GM12878 (cell line): ENCODE results near the gene TCF15. TPM values are rescaled to one million over a fixed set of nuclear protein-coding genes. Genes with fewer than 3 reads are reported as not detected.
A peak's percentile ranks its signal among the peaks of the same experiment; 100 is the strongest.

ENCODE experiments used
- ATAC-seq: fragments of 200-7000 bp; cut with Tn5 transposase; 3 replicates; pipeline ENCODE4 v1.9.1; 2020; ENCODE audit warnings: mild to moderate bottlenecking, moderate library complexity
- BruUV-seq: library from RNA; stranded (reverse); fragments of 400-500 nt; replicated peaks from 2 replicates; lab custom pipeline; 2021; lab: Mats Ljungman, UMichigan
- CTCF ChIA-PET: fragments of 300-600 bp; sonication (Branson Sonifier 250); formaldehyde crosslinking; extraction: SDS; loops from one replicate; lab custom pipeline; 2021; ENCODE audit warnings: inconsistent platforms; lab: Yijun Ruan, JAX
- POLR2A ChIA-PET: fragments of 350-600 bp; formaldehyde crosslinking; extraction: SDS; loops from one replicate; lab custom pipeline; 2021; ENCODE audit warnings: inconsistent platforms; lab: Charles Lee
- RAD21 ChIA-PET: fragments of 300-600 bp; sonication (Branson Sonifier 250); formaldehyde crosslinking; loops from one replicate; lab custom pipeline; 2023; ENCODE audit warnings: antibody characterized with exemption; ENCODE audit not compliant: unreplicated experiment; lab: Charles Lee
- SMC1A ChIA-PET: fragments of 300-600 bp; sonication (Branson Sonifier 250); formaldehyde crosslinking; loops from one replicate; lab custom pipeline; 2023; ENCODE audit not compliant: unreplicated experiment, uncharacterized antibody; lab: Charles Lee
- DNase-seq: peaks from one replicate; pipeline ENCODE4 v3.0.0-alpha.2; 2011; ENCODE audit warnings: low read depth, low spot score
- FAIRE-seq: peaks from 3 replicates; lab custom pipeline; 2011; peaks lifted over from hg19 to GRCh38; lab: Jason Lieb, UNC
- H2AFZ ChIP-seq: 2 replicates; pipeline ENCODE4 v1.6.0; 2011; ENCODE audit warnings: low read depth, low read length, control low read depth; ENCODE audit not compliant: control insufficient read depth
- H3K27ac ChIP-seq: 2 replicates; pipeline ENCODE4 v1.5.1; 2011; ENCODE audit warnings: control low read depth; ENCODE audit not compliant: control insufficient read depth, insufficient read depth
- H3K27me3 ChIP-seq, 2 experiments: replicated peaks in 1 of 2; 2 replicates each; pipeline versions ENCODE4 v1.6.0 to v1.6.1; 2011; ENCODE audit warnings: low read length in 1 of 2; ENCODE audit not compliant: control insufficient read depth in 2 of 2, insufficient read depth in 2 of 2
- H3K36me3 ChIP-seq, 2 experiments: 2 replicates each; pipeline ENCODE4 v1.5.1; 2011; ENCODE audit warnings: low read length in 1 of 2; ENCODE audit not compliant: control insufficient read depth in 2 of 2, insufficient read depth in 2 of 2
- H3K4me1 ChIP-seq: 2 replicates; pipeline ENCODE4 v1.6.1; 2011; ENCODE audit warnings: mild to moderate bottlenecking, low read length, moderate library complexity, mixed read lengths; ENCODE audit not compliant: control insufficient read depth, insufficient read depth
- H3K4me2 ChIP-seq: 2 replicates; pipeline ENCODE4 v1.6.0; 2011; ENCODE audit warnings: control low read depth; ENCODE audit not compliant: control insufficient read depth, insufficient read depth
- H3K4me3 ChIP-seq: fragments of 200-600 bp; sonication (generic); 2 replicates; pipeline ENCODE4 v1.5.1; 2016
- H3K79me2 ChIP-seq: 2 replicates; pipeline ENCODE4 v1.6.0; 2011; ENCODE audit warnings: low read length; ENCODE audit not compliant: control insufficient read depth, insufficient read depth
- H3K9ac ChIP-seq: 2 replicates; pipeline ENCODE4 v1.8.0; 2011; ENCODE audit warnings: low read length, control low read depth, mixed read lengths; ENCODE audit not compliant: control insufficient read depth, insufficient read depth
- H3K9me3 ChIP-seq: replicated peaks from 3 replicates; pipeline ENCODE4 v1.5.1; 2011; ENCODE audit warnings: mild to moderate bottlenecking, low read length; ENCODE audit not compliant: control insufficient read depth, insufficient read depth
- H4K20me1 ChIP-seq: 2 replicates; pipeline ENCODE4 v1.6.0; 2011; ENCODE audit not compliant: control insufficient read depth, insufficient read depth
- BHLHE40 ChIP-seq, 2 experiments: fragments of 450-650 bp in 1 of 2; IDR thresholded peaks; 2 replicates each; pipeline ENCODE4 v1.6.1; 2011 to 2017; ENCODE audit warnings: low read depth in 2 of 2, borderline replicate concordance in 1 of 2, improper control_type of control experiment in 1 of 2, low read length in 1 of 2, mild to moderate bottlenecking in 1 of 2
- CEBPB ChIP-seq, 2 experiments: fragments of 150-350 bp in 1 of 2; IDR thresholded peaks; 2 replicates each; pipeline ENCODE4 v1.6.1; 2012 to 2014; ENCODE audit warnings: low read depth in 2 of 2, low read length in 2 of 2, borderline replicate concordance in 1 of 2, inconsistent platforms in 1 of 2
- CEBPZ ChIP-seq: fragments of 150-350 bp; IDR thresholded peaks from 2 replicates; pipeline ENCODE4 v1.6.1; 2016; ENCODE audit warnings: low read depth, low read length
- CHD4 ChIP-seq: fragments of 200-600 bp; sonication (generic); IDR thresholded peaks from 2 replicates; pipeline ENCODE4 v1.6.1; 2016; ENCODE audit warnings: mild to moderate bottlenecking
- DPF2 ChIP-seq: fragments of 450-650 bp; IDR thresholded peaks from 2 replicates; pipeline ENCODE4 v1.6.1; 2017; ENCODE audit warnings: mild to moderate bottlenecking
- HDAC6 ChIP-seq: fragments of 200-600 bp; sonication (generic); IDR thresholded peaks from one replicate; pipeline ENCODE4 v1.8.0; 2017; ENCODE audit warnings: antibody characterized with exemption; ENCODE audit not compliant: unreplicated experiment
- HDGF ChIP-seq: fragments of 450-650 bp; IDR thresholded peaks from 2 replicates; pipeline ENCODE4 v1.6.1; 2016; ENCODE audit warnings: antibody characterized with exemption
- KDM1A ChIP-seq: fragments of 200-600 bp; sonication (generic); IDR thresholded peaks from 2 replicates; pipeline ENCODE4 v1.6.1; 2016; ENCODE audit warnings: borderline replicate concordance
- NFYB ChIP-seq: IDR thresholded peaks from 2 replicates; pipeline ENCODE4 v1.6.1; 2011; ENCODE audit warnings: low read depth, mild to moderate bottlenecking, low read length, improper control_type of control experiment, moderate library complexity; ENCODE audit not compliant: insufficient read depth
- POLR2A ChIP-seq: IDR thresholded peaks from 2 replicates; pipeline ENCODE4 v1.6.1; 2011; ENCODE audit warnings: low read depth, mild to moderate bottlenecking, low read length
- RUNX3 ChIP-seq: IDR thresholded peaks from 2 replicates; pipeline ENCODE4 v1.6.1; 2012; ENCODE audit warnings: low read length, inconsistent platforms
- SIX5 ChIP-seq: IDR thresholded peaks from 2 replicates; pipeline ENCODE4 v1.6.1; 2011; ENCODE audit warnings: mild to moderate bottlenecking, low read depth, low read length, moderate library complexity; ENCODE audit not compliant: severe bottlenecking
- SKIL ChIP-seq: fragments of 450-650 bp; IDR thresholded peaks from 2 replicates; pipeline ENCODE4 v1.6.1; 2017; ENCODE audit warnings: mild to moderate bottlenecking, low read depth, inconsistent platforms; ENCODE audit not compliant: poor library complexity, severe bottlenecking
- SRF ChIP-seq, 2 experiments: IDR thresholded peaks; 2 replicates each; pipeline ENCODE4 v1.6.1; 2011; ENCODE audit warnings: low read depth in 2 of 2, low read length in 2 of 2, mild to moderate bottlenecking in 1 of 2, moderate library complexity in 1 of 2
- STAT3 ChIP-seq: IDR thresholded peaks from 2 replicates; pipeline ENCODE4 v1.6.1; 2011; ENCODE audit warnings: low read depth, low read length, improper control_type of control experiment
- ZNF622 ChIP-seq: fragments of 450-650 bp; IDR thresholded peaks from 2 replicates; pipeline ENCODE4 v1.6.1; 2017; ENCODE audit warnings: mild to moderate bottlenecking, inconsistent platforms
- ZZZ3 ChIP-seq: IDR thresholded peaks from 2 replicates; pipeline ENCODE4 v1.6.1; 2011; ENCODE audit warnings: low read depth; ENCODE audit not compliant: control insufficient read depth, insufficient read length
- WGBS: methylation state at CpG from one replicate; pipeline ENCODE4 v1.1.6; 2016; ENCODE audit warnings: low lambda C conversion rate; ENCODE audit not compliant: insufficient replicate concordance, insufficient coverage; ENCODE audit errors: missing lambda C conversion rate; 5-methylcytosine and 5-hydroxymethylcytosine counted together
- in situ Hi-C: fragments of 300-500 bp; cut with MboI; formaldehyde crosslinking; loops from 9 replicates; pipeline ENCODE4 v1.14.3; 2018; ENCODE audit warnings: mixed read lengths
- intact Hi-C: fragments of 100-400 bp; cut with micrococcal nuclease; formaldehyde crosslinking; loops from one replicate; pipeline ENCODE4 v1.14.2; 2022; ENCODE audit not compliant: unreplicated experiment
- polyA plus RNA-seq, 11 experiments: library from polyadenylated mRNA; depleted of rRNA in 4 of 11; unstranded in 6 of 11; stranded (reverse) in 5 of 11; fragments of >200 nt; fragmentation: Nextera tagmentation in 4 of 11; fragmentation: Illumina TruSeq in 1 of 11; extraction: Ambion mirVana in 4 of 11; extraction: Trizol in 1 of 11; gene quantifications; 1 replicate in 1 of 11; 2 replicates in 10 of 11; pipeline versions ENCODE4 v1.2.1 to v1.2.3, GENCODE V29; 2011 to 2016; ENCODE audit warnings: inconsistent platforms in 2 of 11, missing spikeins in 2 of 11, low read depth in 1 of 11
- total RNA-seq, 4 experiments: library from RNA; depleted of rRNA in 3 of 4; stranded (reverse); fragments of >200 nt in 3 of 4; fragmentation: Illumina TruSeq in 1 of 4; extraction: Trizol in 1 of 4; gene quantifications; 2 replicates each; pipeline versions ENCODE4 v1.2.1 to v1.2.3, GENCODE V29; 2013 to 2021
- TF ChIP-seq, protein P1 (sequence below): fragments of 450-650 bp; IDR thresholded peaks from 2 replicates; pipeline ENCODE4 v1.6.1; 2017; ENCODE audit warnings: low read depth, mild to moderate bottlenecking, moderate library complexity

TCF15 gene
- total and polyA plus RNA-seq, 10 of the 15 experiments (the other 5 are each of a cell fraction or from before 2014, with no cell fraction given), result 0.08 TPM; not detected in 9

DNA sequence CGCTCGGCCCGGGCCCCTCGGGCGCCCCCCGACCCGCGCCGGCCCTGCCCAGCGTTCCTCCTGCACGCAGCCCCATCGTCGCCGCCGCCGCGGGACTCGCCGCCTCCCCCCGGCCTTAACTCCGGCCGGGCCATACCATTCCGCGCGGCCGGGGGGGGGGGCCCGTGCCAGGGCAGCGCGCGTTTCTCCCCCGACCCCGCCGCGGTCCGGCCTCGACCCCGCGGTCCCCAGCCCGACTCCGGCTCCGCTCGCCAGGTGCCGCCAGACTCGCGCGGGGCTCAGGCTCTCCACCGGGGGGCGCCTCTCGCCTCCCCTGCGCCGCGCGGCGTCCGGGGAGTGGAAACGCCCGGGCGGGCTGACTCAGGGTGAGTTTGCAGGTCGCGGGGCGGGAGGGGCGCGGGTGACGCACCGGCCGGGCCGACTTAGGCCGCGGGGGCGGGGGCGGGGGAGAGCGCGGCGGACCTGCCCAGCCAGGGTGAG, 43.0 kb upstream of the TCF15 start, which contains the start of gene SRXN1:
Gene SRXN1 (minus strand): TSS at position 91 of the 480 bp plus-strand sequence. CDS start 15 bp downstream, at position 76.
- H3K27me3 ChIP-seq, result no peaks in the 10 kb centered on the region
- CTCF ChIA-PET, result interaction anchor here (2.7 to 3.0 kb wide), 2 partner anchors 13 to 15 kb away, joined by 9 to 18 read pairs; no protein-coding TSS in a partner anchor
- 2% methylated on average over 37 of the region's 74 CpGs for WGBS
- H3K9me3 ChIP-seq, result no peaks in the 10 kb centered on the region
- no peak for FAIRE-seq
- ATAC-seq, result peak; percentile 95
- BruUV-seq, result no TSS peak
- peak within 1 kb of the TSS; percentile 73 for H2AFZ ChIP-seq
- intact Hi-C loops (loop anchor here (5.0 kb wide), 2 partner anchors 76 to 84 kb away; no protein-coding TSS in a partner anchor), in situ Hi-C loops (no loop called here)
- H3K4me3 ChIP-seq, result peak within 1 kb of the TSS; percentile 83
- SMC1A ChIA-PET, result no interaction called here
- peaks cover 6% of the 10 kb centered on the region; the same call in 1 of the 2 replicates for H3K4me1 ChIP-seq
- peak; percentile 30 for DNase-seq
- POLR2A ChIA-PET, result no interaction called here
- no peaks in the 10 kb centered on the region for H4K20me1 ChIP-seq
- peak within 1 kb of the TSS; percentile 63 for H3K27ac ChIP-seq
- peak within 1 kb of the TSS; percentile 78 for H3K9ac ChIP-seq
- RAD21 ChIA-PET, result interaction anchor here (1.8 kb wide), 1 partner anchor 14 kb away, joined by 6 read pairs; no protein-coding TSS in a partner anchor
- peaks cover 0 to 4% of the 10 kb centered on the region in 2 experiments; a peak in 1 of 4 replicates for H3K36me3 ChIP-seq
- peaks cover 14% of the 10 kb centered on the region for H3K79me2 ChIP-seq
- peak within 1 kb of the TSS; percentile 91 for H3K4me2 ChIP-seq
- TF ChIP-seq SKIL, result no peak
- TF ChIP-seq HDAC6, result peak; percentile 64
- no peak for TF ChIP-seq CHD4
- no peak for TF ChIP-seq CEBPZ
- TF ChIP-seq RUNX3, result no peak
- peak; percentile 86 to 98 for TF ChIP-seq BHLHE40 (IDR thresholded peaks at IDR 0.05; ENCODE audit: borderline replicate concordance in 1 of 2, low read depth in 2 of 2, low read length in 1 of 2)
- TF ChIP-seq HDGF, result no peak
- TF ChIP-seq SIX5, result no peak
- TF ChIP-seq ZZZ3, result no peak
- no peak for TF ChIP-seq NFYB
- TF ChIP-seq DPF2, result peak; percentile 72
- peak; percentile 82 for TF ChIP-seq POLR2A
- TF ChIP-seq KDM1A, result no peak
- TF ChIP-seq STAT3, result no peak
- TF ChIP-seq SRF (IDR thresholded peaks at IDR 0.05; ENCODE audit: low read depth in 2 of 2, low read length in 2 of 2), result no peak
- TF ChIP-seq ZNF622, result no peak
- TF ChIP-seq, protein P1, sequence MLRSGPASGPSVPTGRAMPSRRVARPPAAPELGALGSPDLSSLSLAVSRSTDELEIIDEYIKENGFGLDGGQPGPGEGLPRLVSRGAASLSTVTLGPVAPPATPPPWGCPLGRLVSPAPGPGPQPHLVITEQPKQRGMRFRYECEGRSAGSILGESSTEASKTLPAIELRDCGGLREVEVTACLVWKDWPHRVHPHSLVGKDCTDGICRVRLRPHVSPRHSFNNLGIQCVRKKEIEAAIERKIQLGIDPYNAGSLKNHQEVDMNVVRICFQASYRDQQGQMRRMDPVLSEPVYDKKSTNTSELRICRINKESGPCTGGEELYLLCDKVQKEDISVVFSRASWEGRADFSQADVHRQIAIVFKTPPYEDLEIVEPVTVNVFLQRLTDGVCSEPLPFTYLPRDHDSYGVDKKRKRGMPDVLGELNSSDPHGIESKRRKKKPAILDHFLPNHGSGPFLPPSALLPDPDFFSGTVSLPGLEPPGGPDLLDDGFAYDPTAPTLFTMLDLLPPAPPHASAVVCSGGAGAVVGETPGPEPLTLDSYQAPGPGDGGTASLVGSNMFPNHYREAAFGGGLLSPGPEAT, result no peak
- TF ChIP-seq CEBPB (IDR thresholded peaks at IDR 0.05; ENCODE audit: borderline replicate concordance in 1 of 2, low read depth in 2 of 2, low read length in 2 of 2), result no peak
